Activated naive CD4-positive, alpha-beta T cell treated with anti-CD3 and anti-CD28 coated beads, Interleukin-2, amount 50 U/mL, for 72 hours (primary cell): ENCODE measurements around the gene PDXP. TPM values are rescaled to one million over a fixed set of nuclear protein-coding genes. Genes with fewer than 3 reads are reported as not detected.

Experiments used
- total RNA-seq, 2 donors: library from RNA; stranded (reverse); gene quantifications; one replicate each; pipeline ENCODE4 v1.2.3, GENCODE V29; 2022

The PDXP gene
- total RNA-seq, 2 donors from 2014 or later = 34.5 to 38.2 TPM

Other genes starting within 250 kb of the PDXP start
- 1 to 10 TPM in 1 of 2 donors, under 1 TPM in 1; 0.41 to 2.0 TPM for gene ELFN2, start 231.2 kb upstream of the PDXP start, total RNA-seq
- 100 to 1,000 TPM in 1 of 2 donors, 10 to 100 TPM in 1; 88.7 to 169 TPM for gene MFNG, start 172.3 kb upstream of the PDXP start, total RNA-seq
- gene CARD10, start 139.3 kb upstream of the PDXP start, total RNA-seq = under 1 TPM; 0.09 to 0.51 TPM
- gene CDC42EP1, start 98.2 kb upstream of the PDXP start, total RNA-seq = 1 to 10 TPM in 1 of 2 donors, under 1 TPM in 1; 0.09 to 1.9 TPM
- not detected for gene LGALS2, start 78.6 kb upstream of the PDXP start, total RNA-seq
- 10 to 100 TPM; 68.8 to 83.9 TPM for gene GGA1, start 49.9 kb upstream of the PDXP start, total RNA-seq
- gene SH3BP1, start 19.1 kb upstream of the PDXP start, total RNA-seq = 10 to 100 TPM; 82.9 to 98.5 TPM
- gene LGALS1, start 16.9 kb downstream of the PDXP start, total RNA-seq = 100 to 1,000 TPM; 362 to 981 TPM
- 10 to 100 TPM; 24.0 to 42.1 TPM for gene NOL12, start 27.6 kb downstream of the PDXP start, total RNA-seq
- 10 to 100 TPM; 17.4 to 26.0 TPM for gene TRIOBP, start 38.3 kb downstream of the PDXP start, total RNA-seq
- gene GCAT, start 149.2 kb downstream of the PDXP start, total RNA-seq = 10 to 100 TPM in 1 of 2 donors, 1 to 10 TPM in 1; 7.5 to 20.7 TPM
- not detected for gene GALR3, start 164.7 kb downstream of the PDXP start, total RNA-seq
- gene ANKRD54, start 185.6 kb downstream of the PDXP start, total RNA-seq = 10 to 100 TPM; 16.6 to 22.4 TPM
- 1,000 to 10,000 TPM in 1 of 2 donors, 100 to 1,000 TPM in 1; 699 to 1,046 TPM for gene EIF3L, start 190.7 kb downstream of the PDXP start, total RNA-seq
- gene MICALL1, start 247.6 kb downstream of the PDXP start, total RNA-seq = 10 to 100 TPM; 13.9 to 16.5 TPM